Neural progenitor cell (in vitro differentiated cells): Measurements from ENCODE around the gene KAZN. TPM values are rescaled to one million over a fixed set of nuclear protein-coding genes. Genes with fewer than 3 reads are reported as not detected.

Experiments used
- DNase-seq: peaks from one replicate; pipeline ENCODE4 v3.0.0-alpha.2; 2016; ENCODE audit warnings: low spot score
- H2AFZ ChIP-seq: fragments of 200-600 bp; sonication (generic); replicated peaks from 2 replicates; pipeline ENCODE4 v1.6.1; 2016; ENCODE audit warnings: antibody characterized with exemption
- H3F3A ChIP-seq: fragments of 200-600 bp; sonication (generic); 2 replicates; pipeline ENCODE4 v1.6.1; 2016; ENCODE audit warnings: antibody characterized with exemption, low read depth
- H3K27ac ChIP-seq: fragments of 200-600 bp; sonication (generic); 2 replicates; pipeline ENCODE4 v1.5.1; 2016; ENCODE audit warnings: mild to moderate bottlenecking
- H3K27me3 ChIP-seq: fragments of 200-600 bp; sonication (generic); 2 replicates; pipeline ENCODE4 v1.6.1; 2016; ENCODE audit warnings: mild to moderate bottlenecking, moderate library complexity
- H3K36me3 ChIP-seq: fragments of 200-600 bp; sonication (generic); 2 replicates; pipeline ENCODE4 v1.5.1; 2016
- H3K4me1 ChIP-seq: fragments of 200-600 bp; sonication (generic); 2 replicates; pipeline ENCODE4 v1.6.1; 2016; ENCODE audit warnings: mixed run types
- H3K4me2 ChIP-seq: fragments of 200-600 bp; sonication (generic); 2 replicates; pipeline ENCODE4 v1.6.1; 2016
- H3K4me3 ChIP-seq: fragments of 200-600 bp; sonication (generic); 2 replicates; pipeline ENCODE4 v1.5.1; 2016
- H3K79me2 ChIP-seq: fragments of 200-600 bp; sonication (generic); 2 replicates; pipeline ENCODE4 v1.6.1; 2016; ENCODE audit warnings: low read depth
- H3K9ac ChIP-seq: fragments of 200-600 bp; sonication (generic); 2 replicates; pipeline ENCODE4 v1.6.1; 2016
- H3K9me3 ChIP-seq: fragments of 200-600 bp; sonication (generic); 2 replicates; pipeline ENCODE4 v1.5.1; 2016; ENCODE audit warnings: low read depth
- H4K20me1 ChIP-seq: fragments of 200-600 bp; sonication (generic); 2 replicates; pipeline ENCODE4 v1.6.1; 2016; ENCODE audit warnings: low read depth
- H3K27ac Mint-ChIP-seq: 3 replicates; pipeline ENCODE4 v1.8.0; 2021; ENCODE audit warnings: mixed read lengths
- H3K27me3 Mint-ChIP-seq: 2 replicates; pipeline ENCODE4 v1.8.0; 2022; ENCODE audit warnings: low read depth, mild to moderate bottlenecking, inconsistent platforms, moderate library complexity, mixed read lengths; ENCODE audit not compliant: insufficient read depth
- H3K36me3 Mint-ChIP-seq: 3 replicates; pipeline ENCODE4 v1.8.0; 2021; ENCODE audit warnings: mixed read lengths
- H3K4me1 Mint-ChIP-seq: 3 replicates; pipeline ENCODE4 v1.8.0; 2021; ENCODE audit warnings: mixed read lengths
- H3K4me3 Mint-ChIP-seq: 3 replicates; pipeline ENCODE4 v1.8.0; 2021; ENCODE audit warnings: mild to moderate bottlenecking, moderate library complexity, mixed read lengths
- H3K9me3 Mint-ChIP-seq: 3 replicates; pipeline ENCODE4 v1.8.0; 2020; ENCODE audit warnings: mixed read lengths
- CTCF ChIP-seq: fragments of 200-600 bp; sonication (generic); IDR thresholded peaks from 2 replicates; pipeline ENCODE4 v1.5.1; 2017; ENCODE audit warnings: antibody characterized with exemption, mild to moderate bottlenecking
- EZH2 ChIP-seq: fragments of 200-600 bp; sonication (generic); IDR thresholded peaks from 2 replicates; pipeline ENCODE4 v1.6.1; 2017; ENCODE audit warnings: antibody characterized with exemption, mild to moderate bottlenecking, moderate library complexity
- EZH2phosphoT487 ChIP-seq: fragments of 200-600 bp; sonication (generic); IDR thresholded peaks from 2 replicates; pipeline ENCODE4 v1.6.1; 2017; ENCODE audit warnings: antibody characterized with exemption
- total RNA-seq: library from RNA; depleted of rRNA; stranded (reverse); fragments of >200 nt; gene quantifications from 2 replicates; pipeline ENCODE4 v1.2.3, GENCODE V29; 2015; ENCODE audit warnings: low replicate concordance

Gene KAZN
- total RNA-seq, 1 donor from 2014 or later: 6.1 TPM

DNA sequence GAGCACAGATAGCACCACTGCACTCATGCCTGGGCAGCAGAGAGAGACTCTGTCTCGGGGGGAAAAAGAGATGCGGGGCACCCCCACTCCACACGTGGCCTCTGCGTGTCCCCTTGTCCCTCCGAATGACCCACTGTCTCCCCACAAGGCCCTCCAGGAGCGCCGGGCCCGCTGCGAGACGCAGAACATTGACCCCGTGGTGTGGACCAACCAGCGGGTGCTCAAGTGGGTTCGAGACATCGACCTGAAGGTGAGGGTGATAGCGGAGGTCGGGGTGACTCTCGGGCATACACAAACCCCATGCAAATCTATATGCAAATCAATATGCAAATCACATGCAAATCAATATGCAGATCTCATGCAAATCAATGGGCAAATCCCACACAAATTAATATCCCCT lies 504.7 kb downstream of the KAZN start:
- Histone ChIP-seq H3K36me3 (no peaks in the 10 kb centered on the region), H4K20me1 (no peaks in the 10 kb centered on the region), H3K79me2 (no peaks in the 10 kb centered on the region), H3K27ac (no peak overlapping the region), H3K4me1 (no peaks in the 10 kb centered on the region), H3K27me3 (peaks cover 16% of the 10 kb centered on the region), H3F3A (no peaks in the 10 kb centered on the region), H2AFZ (no peak overlapping the region), H3K9ac (no peak overlapping the region), H3K9me3 (no peaks in the 10 kb centered on the region), H3K4me3 (no peak overlapping the region), H3K4me2 (no peak overlapping the region)
- Mint-ChIP-seq H3K36me3 (peaks cover 7% of the 10 kb centered on the region), H3K27me3 (peaks cover 26% of the 10 kb centered on the region), H3K4me1 (peaks cover 21% of the 10 kb centered on the region), H3K4me3 (no peak overlapping the region), H3K9me3 (peaks cover 9% of the 10 kb centered on the region), H3K27ac (no peak overlapping the region)
- TF ChIP-seq CTCF: no peak
- no peak for TF ChIP-seq EZH2phosphoT487
- TF ChIP-seq EZH2: no peak
- no peak for DNase-seq

- H3K4me2 ChIP-seq: no peak overlapping the region
- Mint-ChIP-seq H3K27me3 (peaks cover 24% of the 10 kb centered on the region), H3K4me3 (no peak overlapping the region), H3K4me1 (peaks cover 24% of the 10 kb centered on the region), H3K36me3 (peaks cover 7% of the 10 kb centered on the region), H3K9me3 (peaks cover 9% of the 10 kb centered on the region), H3K27ac (no peak overlapping the region)
- DNase-seq: no peak
- H3K9ac ChIP-seq: no peak overlapping the region
- no peaks in the 10 kb centered on the region for H3K9me3 ChIP-seq
- no peaks in the 10 kb centered on the region for H3F3A ChIP-seq
- H3K4me1 ChIP-seq: no peaks in the 10 kb centered on the region
- H3K27me3 ChIP-seq: peaks cover 16% of the 10 kb centered on the region
- H3K4me3 ChIP-seq: no peak overlapping the region
- no peak overlapping the region for H3K27ac ChIP-seq
- TF ChIP-seq CTCF (no peak), EZH2 (no peak), EZH2phosphoT487 (no peak)
- H3K79me2 ChIP-seq: no peaks in the 10 kb centered on the region
- no peak overlapping the region for H2AFZ ChIP-seq
- H4K20me1 ChIP-seq: no peaks in the 10 kb centered on the region
- H3K36me3 ChIP-seq: no peaks in the 10 kb centered on the region
These were observed 505.4 kb downstream of the KAZN start for GRCh38 chr1:15103906-15104305.

DNA sequence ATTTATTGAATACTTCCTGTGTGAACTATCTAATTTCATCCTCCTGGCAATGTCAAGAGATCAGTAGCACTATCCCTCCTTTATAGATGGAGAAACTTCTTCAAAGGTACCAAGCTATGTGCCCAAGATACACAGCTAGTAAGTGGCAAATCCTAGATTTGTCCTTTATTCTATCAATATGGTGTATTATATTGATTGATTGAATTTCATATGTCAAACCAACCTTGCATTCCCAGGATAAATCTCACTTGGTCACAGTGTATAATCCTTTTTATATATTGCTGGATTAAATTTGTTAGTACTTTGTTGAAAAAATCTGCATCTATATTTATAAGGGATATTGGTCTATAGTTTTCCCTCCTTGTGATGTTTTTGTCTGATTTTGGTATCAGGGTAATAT lies 506.3 kb downstream of the KAZN start:
- Mint-ChIP-seq H3K27ac (no peak overlapping the region), H3K9me3 (peaks cover 9% of the 10 kb centered on the region), H3K4me3 (no peak overlapping the region), H3K27me3 (peaks cover 24% of the 10 kb centered on the region), H3K4me1 (peaks cover 15% of the 10 kb centered on the region), H3K36me3 (peaks cover 7% of the 10 kb centered on the region)
- Histone ChIP-seq H2AFZ (no peak overlapping the region), H3K4me1 (no peaks in the 10 kb centered on the region), H3K4me3 (no peak overlapping the region), H3K9ac (no peak overlapping the region), H3K4me2 (no peak overlapping the region), H3K36me3 (no peaks in the 10 kb centered on the region), H3K79me2 (no peaks in the 10 kb centered on the region), H3F3A (no peaks in the 10 kb centered on the region), H3K9me3 (no peaks in the 10 kb centered on the region), H3K27me3 (peaks cover 16% of the 10 kb centered on the region), H3K27ac (no peak overlapping the region), H4K20me1 (no peaks in the 10 kb centered on the region)
- DNase-seq: no peak
- TF ChIP-seq CTCF: no peak
- no peak for TF ChIP-seq EZH2phosphoT487
- no peak for TF ChIP-seq EZH2
